Measurements from ENCODE around the gene ARSB.
"Not testable (repeated sequence)": the region's sequence is repeated elsewhere in the genome, so short reads cannot be mapped to it uniquely, and the experiment has no call there.

ARSB gene

GRCh38 chr5:78903353-78903752 lies 81.8 kb downstream of the ARSB start:
- no peak for DNase-seq (ENCODE audit: low read depth)

- no peak for DNase-seq (ENCODE audit: low read depth)
Measured at GRCh38 chr5:78899922-78900362, 85.2 kb downstream of the ARSB start.

- peak; percentile 59 for DNase-seq (ENCODE audit: low read depth)
Measured at GRCh38 chr5:78896132-78896531, 89.0 kb downstream of the ARSB start.

GRCh38 chr5:78895616-78896015 lies 89.5 kb downstream of the ARSB start:
- no peak for DNase-seq (ENCODE audit: low read depth)

- DNase-seq (ENCODE audit: low read depth): no peak
Measured at GRCh38 chr5:78893940-78894677, 91.0 kb downstream of the ARSB start.

GRCh38 chr5:78890667-78891379 lies 94.3 kb downstream of the ARSB start:
- no peak for DNase-seq (ENCODE audit: low read depth)

GRCh38 chr5:78889369-78890140 lies 95.6 kb downstream of the ARSB start:
- peak; percentile 64 for DNase-seq (ENCODE audit: low read depth)

- DNase-seq (ENCODE audit: low read depth): no peak
Measured at GRCh38 chr5:78888580-78889368, 96.3 kb downstream of the ARSB start.

GRCh38 chr5:78887384-78888118 lies 97.6 kb downstream of the ARSB start:
- no peak for DNase-seq (ENCODE audit: low read depth)

GRCh38 chr5:78886341-78887230 lies 98.5 kb downstream of the ARSB start:
- DNase-seq (ENCODE audit: low read depth): no peak

GRCh38 chr5:78881884-78882283 lies 103.2 kb downstream of the ARSB start:
- DNase-seq (ENCODE audit: low read depth): no peak

- DNase-seq (ENCODE audit: low read depth): no peak
Measured at GRCh38 chr5:78879516-78879915, 105.6 kb downstream of the ARSB start.

GRCh38 chr5:78866076-78866475 lies 119.0 kb downstream of the ARSB start:
- DNase-seq (ENCODE audit: low read depth): not testable (repeated sequence)

GRCh38 chr5:78858364-78858763 lies 126.7 kb downstream of the ARSB start:
- DNase-seq (ENCODE audit: low read depth): no peak

GRCh38 chr5:78855026-78855425 lies 130.1 kb downstream of the ARSB start:
- no peak for DNase-seq (ENCODE audit: low read depth)

GRCh38 chr5:78851891-78852290 lies 133.2 kb downstream of the ARSB start:
- DNase-seq (ENCODE audit: low read depth): not testable (repeated sequence)

GRCh38 chr5:78845470-78845869 lies 139.6 kb downstream of the ARSB start:
- no peak for DNase-seq (ENCODE audit: low read depth)

- no peak for DNase-seq (ENCODE audit: low read depth)
Measured at GRCh38 chr5:78843436-78843835, 141.7 kb downstream of the ARSB start.

- no peak for DNase-seq (ENCODE audit: low read depth)
Measured at GRCh38 chr5:78841767-78842166, 143.3 kb downstream of the ARSB start.

GRCh38 chr5:78838753-78839152 lies 146.4 kb downstream of the ARSB start:
- no peak for DNase-seq (ENCODE audit: low read depth)
